HG02678 (cell line): ENCODE data around the gene PRDM2.

Source experiments
- ATAC-seq: cut with Tn5 transposase; IDR thresholded peaks from one replicate; pipeline ENCODE4 v1.9.1; 2021; ENCODE audit warnings: mild to moderate bottlenecking, moderate library complexity; ENCODE audit not compliant: unreplicated experiment

The PRDM2 gene

GRCh38 chr1:13762642-13763041, 62.7 kb downstream of the PRDM2 start:
- no peak for ATAC-seq

GRCh38 chr1:13763222-13763621, 63.2 kb downstream of the PRDM2 start:
- no peak for ATAC-seq

GRCh38 chr1:13763991-13764390, 64.0 kb downstream of the PRDM2 start:
- ATAC-seq, result no peak

- ATAC-seq, result no peak
Measured at GRCh38 chr1:13764588-13765332, 64.8 kb downstream of the PRDM2 start.

GRCh38 chr1:13766592-13767564, 66.9 kb downstream of the PRDM2 start:
- no peak for ATAC-seq

- no peak for ATAC-seq
Measured at GRCh38 chr1:13769212-13769611, 69.2 kb downstream of the PRDM2 start.

GRCh38 chr1:13769830-13770229, 69.8 kb downstream of the PRDM2 start:
- ATAC-seq, result no peak

GRCh38 chr1:13770743-13771142, 70.8 kb downstream of the PRDM2 start:
- ATAC-seq, result no peak

GRCh38 chr1:13771745-13772144, 71.8 kb downstream of the PRDM2 start:
- ATAC-seq, result no peak

GRCh38 chr1:13772271-13772670, 72.3 kb downstream of the PRDM2 start:
- no peak for ATAC-seq

- no peak for ATAC-seq
Measured at GRCh38 chr1:13774121-13774520, 74.1 kb downstream of the PRDM2 start.

- ATAC-seq, result no peak
Measured at GRCh38 chr1:13775459-13775858, 75.5 kb downstream of the PRDM2 start.

GRCh38 chr1:13775916-13776315, 75.9 kb downstream of the PRDM2 start:
- ATAC-seq, result no peak

GRCh38 chr1:13778431-13778830, 78.4 kb downstream of the PRDM2 start:
- ATAC-seq, result no peak

GRCh38 chr1:13779930-13780329, 79.9 kb downstream of the PRDM2 start:
- ATAC-seq, result no peak

GRCh38 chr1:13780780-13781179, 80.8 kb downstream of the PRDM2 start:
- ATAC-seq, result no peak

- ATAC-seq, result no peak
Measured at GRCh38 chr1:13781228-13781627, 81.2 kb downstream of the PRDM2 start.

GRCh38 chr1:13781907-13782633, 82.1 kb downstream of the PRDM2 start:
- no peak for ATAC-seq

GRCh38 chr1:13782634-13783360, 82.8 kb downstream of the PRDM2 start:
- ATAC-seq, result no peak

- no peak for ATAC-seq
Measured at GRCh38 chr1:13783551-13783950, 83.6 kb downstream of the PRDM2 start.

GRCh38 chr1:13784971-13785370, 85.0 kb downstream of the PRDM2 start:
- no peak for ATAC-seq
